Tracheal epithelial cell (primary cell): ENCODE results near the gene GPRASP3. TPM values are rescaled to one million over a fixed set of nuclear protein-coding genes. Genes with fewer than 3 reads are reported as not detected.

Source experiments
- total RNA-seq: library from RNA; depleted of rRNA; stranded (reverse); fragments of >200 nt; gene quantifications from 2 replicates; pipeline ENCODE4 v1.2.1, GENCODE V29; 2014

GPRASP3 gene
- total RNA-seq = 1.3 and 1.7 TPM in 2 replicates

GRCh38 chrX:102720237-102721168 lies at the start of gene GPRASP3:
Gene GPRASP3, plus strand, starts transcription at chrX:102720743. Its CDS starts 28,253 bp downstream, at chrX:102748996.

GRCh38 chrX:102712216-102712966 lies 8.2 kb upstream of the GPRASP3 start, which contains the start of gene GPRASP2:
Gene GPRASP2, plus strand, starts transcription at chrX:102712448. Its CDS starts 2,422 bp downstream, at chrX:102714870.

Other genes starting within 250 kb of the GPRASP3 start
- gene TCP11X2, start 248.9 kb upstream of the GPRASP3 start, total RNA-seq = not detected in 2 replicates
- gene TMSB15A, start 204.0 kb upstream of the GPRASP3 start, total RNA-seq = 0.24 TPM in 1 of 2 replicates, not detected in the other
- gene ARMCX5, start 121.2 kb upstream of the GPRASP3 start, total RNA-seq = 13.0 and 18.1 TPM in 2 replicates
- 0.21 and 0.48 TPM in 2 replicates for gene GPRASP1, start 69.3 kb upstream of the GPRASP3 start, total RNA-seq
- 7.2 and 8.0 TPM in 2 replicates for gene GPRASP2, start 8.3 kb upstream of the GPRASP3 start, total RNA-seq
- not detected in 2 replicates for gene RAB40AL, start 216.5 kb downstream of the GPRASP3 start, total RNA-seq